ENCODE measurements around the gene USP6NL. TPM values are rescaled to one million over a fixed set of nuclear protein-coding genes. Genes with fewer than 3 reads are reported as not detected.

USP6NL gene
- total RNA-seq, 1 experiment from 2014 or later, result 13.0 TPM

DNA sequence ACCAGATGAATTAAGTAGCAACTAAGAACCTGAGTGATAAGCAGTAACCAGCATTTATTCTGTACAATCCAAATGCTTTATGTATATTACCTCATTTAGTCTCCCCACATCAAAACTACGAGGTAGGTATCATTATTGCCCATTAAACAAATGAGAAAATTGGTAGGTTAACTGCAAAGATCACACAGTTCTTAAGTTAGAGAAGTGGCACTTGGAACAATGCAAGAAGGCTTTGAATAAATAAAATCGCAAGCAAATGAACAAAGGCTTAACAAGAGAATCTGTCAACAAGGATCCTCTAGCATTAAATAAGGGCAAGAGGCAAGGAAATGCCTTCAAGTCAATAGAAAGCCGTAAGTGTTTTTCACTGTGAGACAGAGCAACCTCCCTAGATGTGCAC, 70.2 kb downstream of the USP6NL start:
- no peak for TF ChIP-seq EZH2 (IDR thresholded peaks at IDR 0.05; ENCODE audit: low read length, unreplicated experiment)
- TF ChIP-seq, protein P1, sequence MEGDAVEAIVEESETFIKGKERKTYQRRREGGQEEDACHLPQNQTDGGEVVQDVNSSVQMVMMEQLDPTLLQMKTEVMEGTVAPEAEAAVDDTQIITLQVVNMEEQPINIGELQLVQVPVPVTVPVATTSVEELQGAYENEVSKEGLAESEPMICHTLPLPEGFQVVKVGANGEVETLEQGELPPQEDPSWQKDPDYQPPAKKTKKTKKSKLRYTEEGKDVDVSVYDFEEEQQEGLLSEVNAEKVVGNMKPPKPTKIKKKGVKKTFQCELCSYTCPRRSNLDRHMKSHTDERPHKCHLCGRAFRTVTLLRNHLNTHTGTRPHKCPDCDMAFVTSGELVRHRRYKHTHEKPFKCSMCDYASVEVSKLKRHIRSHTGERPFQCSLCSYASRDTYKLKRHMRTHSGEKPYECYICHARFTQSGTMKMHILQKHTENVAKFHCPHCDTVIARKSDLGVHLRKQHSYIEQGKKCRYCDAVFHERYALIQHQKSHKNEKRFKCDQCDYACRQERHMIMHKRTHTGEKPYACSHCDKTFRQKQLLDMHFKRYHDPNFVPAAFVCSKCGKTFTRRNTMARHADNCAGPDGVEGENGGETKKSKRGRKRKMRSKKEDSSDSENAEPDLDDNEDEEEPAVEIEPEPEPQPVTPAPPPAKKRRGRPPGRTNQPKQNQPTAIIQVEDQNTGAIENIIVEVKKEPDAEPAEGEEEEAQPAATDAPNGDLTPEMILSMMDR (conservative IDR thresholded peaks at IDR 0.05; ENCODE audit: low read depth, low read length), result no peak
- no TSS peak for BruUV-seq (replicated peaks)
- DNase-seq (no peak), ATAC-seq (no peak)
- H3K9me2 ChIP-seq (replicated peaks; ENCODE audit: low read length), result no peaks in the 10 kb centered on the region
- H3K27ac ChIP-seq (ENCODE audit: low read length), result no peak overlapping the region
- H3K79me2 ChIP-seq (ENCODE audit: low read length), result peaks cover 16% of the 10 kb centered on the region
- peaks cover 18% of the 10 kb centered on the region for H3K4me1 ChIP-seq (ENCODE audit: insufficient read depth, low read length)
- no peak overlapping the region for H2AFZ ChIP-seq (ENCODE audit: low read length)
- no peaks in the 10 kb centered on the region for H3K9me3 ChIP-seq (ENCODE audit: low read length)
- no peaks in the 10 kb centered on the region for H3K27me3 ChIP-seq (ENCODE audit: low read length)
- ChIA-PET POLR2A (ENCODE audit: unreplicated experiment) (no interaction called here), CTCF (no interaction called here)
- no peaks in the 10 kb centered on the region for H4K20me1 ChIP-seq (ENCODE audit: low read length)
- intact Hi-C loops (cut with micrococcal nuclease), result no loop called here
- no peak overlapping the region for H3K4me2 ChIP-seq (ENCODE audit: low read length)
- H3F3A ChIP-seq (ENCODE audit: low read length, unreplicated experiment), result no peaks in the 10 kb centered on the region
- no peaks in the 10 kb centered on the region for H3K36me3 ChIP-seq (ENCODE audit: low read depth, low read length)
- H3K4me3 ChIP-seq (ENCODE audit: low read length), result no peak overlapping the region
- H3K9ac ChIP-seq (ENCODE audit: low read length), result no peak overlapping the region

DNA sequence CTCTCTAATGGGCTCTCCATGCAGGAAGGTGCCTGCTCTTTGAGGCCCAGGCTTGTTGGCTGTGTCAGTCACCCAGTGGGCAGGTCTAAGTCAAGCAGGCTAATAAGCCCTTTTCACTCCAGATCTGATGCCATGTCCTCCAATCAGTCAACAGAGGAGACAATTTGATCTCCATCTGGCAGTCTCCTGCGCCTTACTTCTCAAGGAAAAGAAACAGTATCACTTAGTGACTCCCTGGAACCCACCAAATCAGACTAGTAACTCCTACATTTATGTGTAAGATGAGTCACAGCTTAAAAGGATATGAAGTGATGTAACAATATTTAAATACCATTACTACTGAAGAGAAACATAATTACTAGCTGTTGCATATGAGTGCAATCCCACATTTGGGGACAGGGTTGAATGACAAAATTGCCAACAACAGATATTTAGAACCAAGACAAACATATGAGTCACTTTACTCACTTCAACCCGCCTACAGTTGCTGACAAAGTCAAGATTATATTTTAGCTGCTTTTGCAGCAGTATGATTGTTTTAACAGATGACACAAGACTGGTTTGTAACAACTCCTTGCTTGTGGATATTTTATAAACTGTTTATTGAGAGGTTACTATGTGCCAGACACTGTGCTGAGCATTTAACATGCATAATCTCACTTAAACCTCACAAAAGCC, 72.1 kb downstream of the USP6NL start:
- Histone ChIP-seq H3K27ac (ENCODE audit: low read length) (peak overlapping the region; percentile 70), H3K9me2 (replicated peaks; ENCODE audit: low read length) (no peaks in the 10 kb centered on the region), H2AFZ (ENCODE audit: low read length) (no peak overlapping the region), H3K27me3 (ENCODE audit: low read length) (no peaks in the 10 kb centered on the region), H3K4me2 (ENCODE audit: low read length) (peak overlapping the region; percentile 23; the same call in 1 of the 2 replicates), H4K20me1 (ENCODE audit: low read length) (no peaks in the 10 kb centered on the region), H3K4me3 (ENCODE audit: low read length) (no peak overlapping the region), H3K36me3 (ENCODE audit: low read depth, low read length) (no peaks in the 10 kb centered on the region), H3K4me1 (ENCODE audit: insufficient read depth, low read length) (peaks cover 18% of the 10 kb centered on the region), H3K9me3 (ENCODE audit: low read length) (no peaks in the 10 kb centered on the region), H3K79me2 (ENCODE audit: low read length) (peaks cover 16% of the 10 kb centered on the region), H3F3A (ENCODE audit: low read length, unreplicated experiment) (no peaks in the 10 kb centered on the region), H3K9ac (ENCODE audit: low read length) (no peak overlapping the region)
- CTCF ChIA-PET, result no interaction called here
- POLR2A ChIA-PET (ENCODE audit: unreplicated experiment), result interaction anchor here (0.7 kb wide), 1 partner anchor 179 kb away, joined by 4 read pairs; no protein-coding TSS in a partner anchor
- ATAC-seq (peak; percentile 93), DNase-seq (peak; percentile 59)
- intact Hi-C loops (cut with micrococcal nuclease), result loop anchor here (5.0 kb wide), 1 partner anchor 63 kb away; no protein-coding TSS in a partner anchor
- BruUV-seq (replicated peaks), result TSS peak; percentile 86
- TF ChIP-seq EZH2 (IDR thresholded peaks at IDR 0.05; ENCODE audit: low read length, unreplicated experiment) (no peak), EZH2phosphoT487 (IDR thresholded peaks at IDR 0.05; ENCODE audit: borderline replicate concordance, low read length) (no peak)
- TF ChIP-seq, protein P1 (conservative IDR thresholded peaks at IDR 0.05; ENCODE audit: low read depth, low read length), result no peak

DNA sequence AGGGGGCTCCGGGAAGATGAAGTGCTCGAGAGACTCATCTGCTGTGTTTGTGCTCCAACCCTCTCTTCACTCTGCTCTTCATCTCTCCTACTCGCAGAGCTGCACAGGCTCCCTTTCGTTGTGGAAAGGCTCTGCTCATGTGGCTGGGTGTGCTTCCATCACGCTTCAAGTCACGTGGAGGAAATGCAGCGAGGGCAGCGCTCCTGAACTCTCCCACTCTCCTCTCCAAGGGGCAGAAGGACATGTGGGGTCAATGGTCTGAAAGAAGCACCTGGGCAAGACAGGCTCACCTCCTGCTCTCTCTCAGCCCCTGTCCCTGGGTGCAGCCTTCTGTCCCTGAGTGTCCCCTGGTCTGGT, 72.6 kb downstream of the USP6NL start:
- H2AFZ ChIP-seq (ENCODE audit: low read length), result no peak overlapping the region
- TF ChIP-seq, protein P1 (conservative IDR thresholded peaks at IDR 0.05; ENCODE audit: low read depth, low read length), result no peak
- TF ChIP-seq EZH2phosphoT487 (IDR thresholded peaks at IDR 0.05; ENCODE audit: borderline replicate concordance, low read length) (no peak), EZH2 (IDR thresholded peaks at IDR 0.05; ENCODE audit: low read length, unreplicated experiment) (no peak)
- POLR2A ChIA-PET (ENCODE audit: unreplicated experiment), result no interaction called here
- peak overlapping the region; percentile 70 for H3K27ac ChIP-seq (ENCODE audit: low read length)
- no peaks in the 10 kb centered on the region for H4K20me1 ChIP-seq (ENCODE audit: low read length)
- H3K9me2 ChIP-seq (replicated peaks; ENCODE audit: low read length), result no peaks in the 10 kb centered on the region
- H3K4me3 ChIP-seq (ENCODE audit: low read length), result no peak overlapping the region
- ATAC-seq (no peak), DNase-seq (no peak)
- H3K9me3 ChIP-seq (ENCODE audit: low read length), result no peaks in the 10 kb centered on the region
- H3F3A ChIP-seq (ENCODE audit: low read length, unreplicated experiment), result no peaks in the 10 kb centered on the region
- CTCF ChIA-PET, result no interaction called here
- intact Hi-C loops (cut with micrococcal nuclease), result loop anchor here (5.0 kb wide), 1 partner anchor 63 kb away; no protein-coding TSS in a partner anchor
- H3K79me2 ChIP-seq (ENCODE audit: low read length), result peaks cover 16% of the 10 kb centered on the region
- H3K9ac ChIP-seq (ENCODE audit: low read length), result no peak overlapping the region
- no peaks in the 10 kb centered on the region for H3K27me3 ChIP-seq (ENCODE audit: low read length)
- no peak overlapping the region for H3K4me2 ChIP-seq (ENCODE audit: low read length)
- BruUV-seq (replicated peaks), result no TSS peak
- no peaks in the 10 kb centered on the region for H3K36me3 ChIP-seq (ENCODE audit: low read depth, low read length)
- H3K4me1 ChIP-seq (ENCODE audit: insufficient read depth, low read length), result peaks cover 18% of the 10 kb centered on the region

Measured in PC-3 (cell line).